GM12875 (cell line): ENCODE results near the gene CDH13.

ENCODE experiments used
- H3K4me3 ChIP-seq: one replicate; pipeline ENCODE4 v1.5.1; 2011; ENCODE audit warnings: low read depth, low read length, control low read depth
- CTCF ChIP-seq: IDR thresholded peaks from 2 replicates; pipeline ENCODE4 v1.5.1; 2011; ENCODE audit warnings: low read depth, mild to moderate bottlenecking, control low read depth, inconsistent platforms, low read length, moderate library complexity, borderline replicate concordance; ENCODE audit not compliant: insufficient read depth

Gene CDH13

GRCh38 chr16:83130039-83130438, 503.3 kb downstream of the CDH13 start:
- TF ChIP-seq CTCF: no peak
- H3K4me3 ChIP-seq: no peak overlapping the region

GRCh38 chr16:83134638-83135037, 507.9 kb downstream of the CDH13 start:
- H3K4me3 ChIP-seq: no peak overlapping the region
- TF ChIP-seq CTCF: no peak

- no peak for TF ChIP-seq CTCF
- no peak overlapping the region for H3K4me3 ChIP-seq
Observed at GRCh38 chr16:83136419-83136818, 509.6 kb downstream of the CDH13 start.

GRCh38 chr16:83136924-83137323, 510.2 kb downstream of the CDH13 start:
- no peak for TF ChIP-seq CTCF
- H3K4me3 ChIP-seq: no peak overlapping the region

GRCh38 chr16:83137326-83137781, 510.6 kb downstream of the CDH13 start:
- no peak overlapping the region for H3K4me3 ChIP-seq
- no peak for TF ChIP-seq CTCF

GRCh38 chr16:83137894-83138293, 511.1 kb downstream of the CDH13 start:
- no peak overlapping the region for H3K4me3 ChIP-seq
- no peak for TF ChIP-seq CTCF

GRCh38 chr16:83138512-83138911, 511.7 kb downstream of the CDH13 start:
- no peak for TF ChIP-seq CTCF
- no peak overlapping the region for H3K4me3 ChIP-seq
